GM18951 (cell line): ENCODE results near the gene COL27A1.
"Not testable (repeated sequence)": the region's sequence is repeated elsewhere in the genome, so short reads cannot be mapped to it uniquely, and the experiment has no call there.

ENCODE experiments used
- POLR2A ChIP-seq: IDR thresholded peaks from 4 replicates; pipeline ENCODE4 v1.6.1; 2011; ENCODE audit warnings: mild to moderate bottlenecking; ENCODE audit not compliant: insufficient read length, insufficient read depth; ENCODE audit errors: extremely low read depth
- in situ Hi-C: fragments of 300-500 bp; cut with MboI; formaldehyde crosslinking; loops from one replicate; pipeline ENCODE4 v1.12.0; 2022; ENCODE audit warnings: low sequenced_read_pairs, mixed read lengths, inconsistent platforms; ENCODE audit not compliant: unreplicated experiment

COL27A1 gene

DNA sequence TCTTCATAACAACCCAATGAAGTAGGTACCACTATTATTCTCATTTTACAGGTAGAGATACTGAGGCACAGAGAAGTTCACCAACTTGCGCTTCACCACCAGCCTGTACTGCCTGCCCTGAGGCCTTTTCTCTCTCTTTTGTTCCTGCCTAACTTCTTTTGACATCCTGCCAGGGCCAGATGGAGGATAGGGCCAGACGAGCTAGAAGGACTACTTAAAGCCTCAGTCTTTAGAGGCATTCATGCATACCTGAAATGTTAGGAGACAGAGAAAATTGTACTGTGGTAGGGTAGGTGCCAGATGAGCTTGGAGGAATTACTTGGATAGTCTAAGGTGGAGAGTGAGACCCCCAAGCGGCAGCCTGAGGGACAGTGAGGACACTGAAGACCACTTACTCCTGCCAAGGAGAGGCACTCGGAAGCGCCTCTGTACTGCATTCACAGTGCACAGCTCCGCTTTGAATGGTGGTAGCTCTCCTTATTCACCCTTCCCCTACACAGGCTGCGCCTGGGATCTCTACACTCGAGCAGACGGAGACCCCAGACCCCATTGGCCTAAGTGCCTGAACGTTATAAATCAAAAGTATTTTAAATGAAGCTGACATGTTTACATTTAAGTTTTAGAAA is 161.4 kb downstream of the COL27A1 start:
- in situ Hi-C loops = no loop called here
- TF ChIP-seq POLR2A = no peak

DNA sequence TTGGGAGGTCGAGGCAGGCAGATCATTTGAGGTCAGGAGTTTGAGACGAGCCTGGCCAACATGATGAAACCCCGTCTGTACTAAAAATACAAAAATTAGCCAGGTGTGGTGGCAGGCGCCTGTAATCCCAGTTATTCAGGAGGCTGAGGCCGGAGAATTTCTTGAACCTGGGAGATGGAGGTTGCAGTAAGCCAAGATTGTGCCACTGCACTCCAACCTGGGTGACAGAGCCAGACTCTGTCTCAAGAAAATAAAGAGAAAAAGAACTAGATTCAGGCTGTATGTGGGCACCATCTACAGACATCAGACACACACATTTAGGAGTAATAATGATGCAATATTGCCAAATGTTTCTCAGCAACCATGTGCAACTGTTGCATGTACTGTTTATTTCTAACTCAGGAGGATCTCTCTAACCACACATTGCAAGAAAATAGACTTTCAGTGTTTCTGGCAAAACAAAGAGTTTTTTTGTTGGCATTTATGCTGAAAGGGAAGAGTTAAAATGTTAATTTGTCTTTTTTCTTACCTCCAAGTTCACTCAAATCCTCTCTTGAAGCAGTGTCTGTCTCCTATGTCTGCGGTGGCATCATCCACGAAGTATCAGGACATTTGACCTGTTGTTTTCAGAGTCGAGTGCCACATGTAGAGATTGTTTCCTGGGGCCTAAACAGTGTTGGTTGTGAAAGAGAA is 162.5 kb downstream of the COL27A1 start:
- TF ChIP-seq POLR2A = no peak
- in situ Hi-C loops = no loop called here

DNA sequence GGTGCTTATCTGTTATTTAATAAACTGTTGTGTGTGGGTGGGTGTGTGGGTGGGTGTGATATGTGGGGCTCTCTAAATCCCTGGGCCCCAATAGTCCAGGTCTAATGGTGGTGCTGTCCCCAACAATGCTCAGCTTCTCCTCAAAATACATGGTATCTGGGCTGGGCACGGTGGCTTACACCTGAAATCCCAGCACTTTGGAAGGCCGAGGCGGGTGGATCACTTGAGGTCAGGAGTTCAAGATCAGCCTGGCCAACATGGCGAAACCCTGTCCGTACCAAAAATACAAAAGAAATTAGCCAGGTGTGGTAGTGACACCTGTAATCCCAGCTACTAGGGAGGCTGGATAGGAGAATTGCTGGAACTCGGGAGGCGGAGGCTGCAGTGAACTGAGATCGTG is 163.1 kb downstream of the COL27A1 start:
- TF ChIP-seq POLR2A = no peak
- in situ Hi-C loops = no loop called here

DNA sequence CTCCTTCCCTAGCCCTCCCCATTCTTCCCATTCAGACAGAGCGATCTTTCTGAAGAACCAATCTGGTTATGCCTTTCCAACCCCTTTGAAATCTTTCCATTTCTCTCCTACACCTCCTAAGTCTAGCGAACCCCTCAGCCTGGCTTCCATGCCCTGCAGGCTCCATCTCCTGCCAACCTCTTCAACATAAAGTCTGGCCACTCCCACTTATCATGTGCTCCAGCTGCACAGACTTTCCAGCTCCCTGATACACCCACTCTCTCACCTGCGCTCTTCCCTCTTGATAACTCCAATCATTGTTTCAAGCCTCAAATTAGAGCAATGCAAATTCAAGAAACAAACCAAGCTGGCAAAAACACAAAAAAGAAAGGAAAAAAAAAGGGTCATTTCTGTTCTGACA is 163.8 kb downstream of the COL27A1 start:
- in situ Hi-C loops = no loop called here
- TF ChIP-seq POLR2A = no peak

DNA sequence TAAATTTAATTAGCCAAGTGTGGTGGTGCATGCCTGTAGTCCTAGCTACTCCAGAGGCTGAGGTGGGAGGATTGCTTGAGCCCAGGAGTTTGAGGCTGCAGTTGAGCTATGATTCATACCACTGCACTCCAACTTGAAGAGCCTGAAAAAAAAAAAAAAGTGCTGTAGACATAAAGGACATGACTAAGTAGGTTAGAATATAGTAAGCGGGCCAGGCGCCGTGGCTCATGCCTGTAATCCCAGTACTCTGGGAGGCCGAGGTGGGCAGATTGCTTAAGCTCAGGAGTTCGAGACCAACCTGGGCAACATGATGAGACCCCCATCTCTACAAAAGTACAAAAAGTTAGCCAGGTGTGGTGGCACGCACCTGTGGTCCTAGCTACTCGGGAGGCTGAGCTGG is 165.4 kb downstream of the COL27A1 start:
- in situ Hi-C loops = not testable (repeated sequence)

DNA sequence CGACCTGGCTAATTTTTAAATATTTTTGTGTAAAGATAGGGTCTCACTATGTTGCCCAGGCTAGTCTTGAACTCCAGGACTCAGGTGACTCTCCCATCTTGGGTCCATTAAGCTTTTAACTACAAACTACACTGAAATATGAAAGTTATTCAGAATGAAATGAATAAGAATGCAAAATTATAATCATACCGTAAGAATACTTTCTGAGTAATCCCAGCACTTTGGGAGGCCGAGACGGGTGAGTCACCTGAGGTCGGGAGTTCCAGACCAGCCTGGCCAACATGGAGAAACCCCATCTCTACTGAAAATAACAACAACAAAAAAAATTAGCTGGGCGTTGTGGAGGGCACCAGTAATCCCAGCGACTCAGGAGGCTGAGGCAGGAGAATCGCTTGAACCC is 166.4 kb downstream of the COL27A1 start:
- no peak for TF ChIP-seq POLR2A
- in situ Hi-C loops = no loop called here

DNA sequence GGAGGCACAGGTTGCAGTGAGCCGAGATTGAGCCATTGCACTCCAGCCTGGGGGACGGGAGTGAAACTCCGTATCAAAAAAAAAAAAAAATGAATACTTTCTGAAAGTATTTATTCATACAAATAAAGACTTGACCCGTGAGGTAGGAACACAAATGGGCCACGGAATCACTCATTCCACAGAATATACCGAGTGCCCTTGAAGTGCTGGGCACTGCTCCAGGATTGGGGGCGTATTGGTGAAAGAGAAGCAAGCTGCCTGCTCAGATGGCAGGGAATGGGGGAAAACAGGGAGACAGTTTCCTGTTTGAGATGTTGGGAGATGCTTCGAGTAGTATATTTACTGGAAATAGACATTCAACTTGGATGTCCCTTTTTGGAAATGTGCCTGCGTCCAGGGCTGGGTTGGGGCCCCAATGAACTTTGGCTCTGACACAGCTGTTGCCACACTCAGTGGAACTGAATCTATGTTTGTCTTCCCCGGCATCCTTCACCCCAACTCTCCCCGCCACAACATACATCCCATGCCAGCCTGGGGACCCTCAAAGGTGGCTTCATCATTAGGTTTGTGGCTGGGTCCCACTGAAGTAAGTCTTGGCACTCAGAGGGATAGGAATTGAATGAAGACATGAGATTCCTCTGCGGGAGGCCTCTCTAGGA is 167.0 kb downstream of the COL27A1 start:
- in situ Hi-C loops = not testable (repeated sequence)

DNA sequence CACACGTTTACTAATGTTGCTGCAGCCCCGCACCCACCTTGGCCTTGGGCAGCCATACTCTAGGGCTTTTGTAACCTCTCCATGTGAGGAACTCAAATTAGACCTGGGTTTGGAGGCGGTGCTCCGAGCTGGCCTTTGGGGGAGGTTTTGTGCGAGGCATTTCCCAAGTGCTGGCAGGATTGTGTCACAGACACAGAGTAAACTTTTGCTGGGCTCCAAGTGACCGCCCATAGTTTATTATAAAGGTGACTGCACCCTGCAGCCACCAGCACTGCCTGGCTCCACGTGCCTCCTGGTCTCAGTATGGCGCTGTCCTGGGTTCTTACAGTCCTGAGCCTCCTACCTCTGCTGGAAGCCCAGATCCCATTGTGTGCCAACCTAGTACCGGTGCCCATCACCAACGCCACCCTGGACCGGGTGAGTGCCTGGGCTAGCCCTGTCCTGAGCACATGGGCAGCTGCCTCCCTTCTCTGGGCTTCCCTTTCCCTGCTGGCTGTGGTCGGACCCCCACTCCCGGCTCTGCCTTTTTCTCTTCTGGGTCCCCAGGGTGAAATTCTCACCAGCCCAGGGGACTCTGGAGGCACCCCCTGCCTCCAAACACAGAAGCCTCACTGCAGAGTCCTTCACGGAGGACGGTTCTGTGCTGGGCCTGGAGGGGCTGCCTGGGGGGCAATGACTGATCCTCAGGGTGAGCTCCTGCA is 167.6 kb downstream of the COL27A1 start, which contains the start of gene ORM1:
Gene ORM1 (plus strand): TSS at position 268 of the 701 bp plus-strand sequence. CDS start 36 bp downstream, at position 304.
- in situ Hi-C loops = not testable (repeated sequence)

DNA sequence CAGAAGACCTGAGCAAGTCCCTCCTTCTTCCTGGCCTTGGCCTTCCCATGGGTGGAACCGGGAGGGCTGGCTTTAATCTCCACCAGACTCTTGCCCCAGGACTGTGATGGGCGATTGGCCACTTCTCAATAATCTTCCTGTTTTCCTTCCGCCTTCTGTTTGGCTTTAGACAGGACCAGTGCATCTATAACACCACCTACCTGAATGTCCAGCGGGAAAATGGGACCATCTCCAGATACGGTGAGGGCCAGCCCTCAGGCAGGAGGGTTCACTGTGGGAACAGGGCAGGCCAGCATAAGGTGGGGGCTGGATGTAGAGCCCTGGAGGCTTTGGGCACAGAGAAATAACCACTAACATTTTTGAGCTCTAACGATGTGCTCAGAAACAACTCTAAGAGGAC is 168.5 kb downstream of the COL27A1 start:
- in situ Hi-C loops = not testable (repeated sequence)

DNA sequence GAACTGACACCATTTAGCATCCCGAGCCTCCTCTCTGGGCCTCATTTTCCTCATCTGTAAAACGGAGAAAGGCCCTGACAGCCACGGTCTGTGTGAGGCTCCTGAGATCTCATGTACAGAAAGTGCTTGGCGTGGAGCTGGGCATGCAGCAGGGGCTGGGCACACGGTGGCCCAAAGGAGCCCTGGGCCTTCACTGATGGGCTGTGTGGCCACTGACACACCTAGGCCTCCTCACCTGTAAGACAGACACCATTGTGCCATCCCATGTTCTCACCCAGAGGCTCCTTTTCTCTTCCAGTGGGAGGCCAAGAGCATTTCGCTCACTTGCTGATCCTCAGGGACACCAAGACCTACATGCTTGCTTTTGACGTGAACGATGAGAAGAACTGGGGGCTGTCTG is 169.2 kb downstream of the COL27A1 start:
- TF ChIP-seq POLR2A = no peak
- in situ Hi-C loops = no loop called here

DNA sequence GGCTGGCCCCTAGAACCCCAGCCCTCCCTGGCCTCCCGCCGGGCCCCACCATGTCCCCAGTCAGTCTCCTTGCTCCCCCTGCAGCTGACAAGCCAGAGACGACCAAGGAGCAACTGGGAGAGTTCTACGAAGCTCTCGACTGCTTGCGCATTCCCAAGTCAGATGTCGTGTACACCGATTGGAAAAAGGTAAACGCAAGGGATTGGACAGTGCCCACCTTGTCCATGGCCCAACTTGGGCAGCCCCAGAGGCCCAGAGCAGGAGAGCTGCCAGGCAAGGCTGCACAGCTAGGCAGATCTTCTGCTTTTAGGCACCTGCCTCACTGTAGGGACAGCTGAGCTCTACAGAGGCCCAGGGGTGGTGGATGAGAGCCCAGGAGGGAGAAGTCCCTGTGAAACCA is 169.6 kb downstream of the COL27A1 start:
- in situ Hi-C loops = not testable (repeated sequence)

DNA sequence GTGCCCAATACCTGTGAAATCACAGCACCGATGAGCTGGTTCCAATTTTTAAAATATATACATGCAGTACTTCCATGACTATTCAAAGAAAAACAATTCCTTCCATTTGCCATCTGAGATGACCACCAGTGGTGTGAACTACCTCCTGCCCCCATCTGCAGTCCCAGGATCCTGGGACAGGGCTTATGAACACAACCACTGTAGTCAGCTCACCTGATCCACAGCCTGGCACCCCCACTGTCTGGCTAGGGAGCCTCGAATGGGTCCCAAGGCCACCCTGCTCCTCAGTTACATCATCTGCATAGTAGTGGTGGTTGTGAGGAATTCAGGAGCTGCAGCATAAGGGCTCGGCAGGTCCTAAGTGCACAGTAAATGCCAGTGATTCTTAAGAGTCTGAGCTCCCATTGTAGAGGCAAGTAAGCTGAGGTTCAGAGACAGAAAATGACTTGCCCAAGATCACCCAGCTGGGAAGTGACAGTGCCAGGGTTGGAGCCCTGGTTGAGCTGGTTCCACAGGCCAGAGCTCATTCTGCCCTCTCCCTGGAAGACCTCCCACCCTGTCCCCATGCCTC is 170.4 kb downstream of the COL27A1 start:
- in situ Hi-C loops = not testable (repeated sequence)

DNA sequence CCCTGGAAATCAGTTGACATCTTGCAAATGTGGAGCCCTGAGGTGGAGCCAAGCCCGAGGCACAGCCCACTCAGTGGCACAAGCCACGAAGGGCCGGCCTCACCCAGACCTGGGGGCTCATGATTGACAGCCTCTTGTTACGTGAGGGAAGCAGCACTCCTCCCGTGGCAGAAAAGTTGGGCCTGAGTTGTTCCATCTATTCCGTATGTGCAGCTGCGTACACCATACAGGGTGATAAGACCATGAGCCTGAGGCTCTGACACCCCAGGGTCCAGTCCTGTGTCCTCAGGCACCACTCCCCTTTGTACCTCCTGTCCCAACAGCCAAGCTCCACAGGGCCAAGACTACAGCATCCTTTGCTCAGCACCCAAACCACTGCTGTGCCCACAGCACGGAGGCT is 172.4 kb downstream of the COL27A1 start:
- TF ChIP-seq POLR2A = no peak
- in situ Hi-C loops = no loop called here

DNA sequence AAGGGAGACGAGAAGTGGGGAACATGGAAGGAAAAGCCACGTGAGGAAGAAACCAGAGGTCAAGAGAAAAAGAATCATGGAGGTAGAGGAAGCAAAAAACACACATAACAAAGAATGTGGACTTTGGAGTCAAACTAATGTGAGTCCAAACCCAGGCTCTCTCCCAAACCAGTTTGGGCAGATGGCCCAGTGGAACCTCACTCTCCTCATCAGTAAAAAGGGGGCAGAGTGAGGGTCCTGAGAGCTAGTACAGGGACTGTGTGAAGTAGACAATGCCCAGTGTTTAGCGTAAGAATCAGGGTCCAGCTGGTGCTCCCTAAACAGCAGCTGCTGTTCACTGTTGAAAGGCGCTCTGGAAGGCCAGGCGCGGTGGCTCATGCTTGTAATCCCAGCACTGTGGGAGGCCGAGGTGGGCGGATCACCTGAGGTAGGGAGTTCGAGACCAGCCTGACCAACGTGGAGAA is 173.1 kb downstream of the COL27A1 start:
- in situ Hi-C loops = not testable (repeated sequence)

DNA sequence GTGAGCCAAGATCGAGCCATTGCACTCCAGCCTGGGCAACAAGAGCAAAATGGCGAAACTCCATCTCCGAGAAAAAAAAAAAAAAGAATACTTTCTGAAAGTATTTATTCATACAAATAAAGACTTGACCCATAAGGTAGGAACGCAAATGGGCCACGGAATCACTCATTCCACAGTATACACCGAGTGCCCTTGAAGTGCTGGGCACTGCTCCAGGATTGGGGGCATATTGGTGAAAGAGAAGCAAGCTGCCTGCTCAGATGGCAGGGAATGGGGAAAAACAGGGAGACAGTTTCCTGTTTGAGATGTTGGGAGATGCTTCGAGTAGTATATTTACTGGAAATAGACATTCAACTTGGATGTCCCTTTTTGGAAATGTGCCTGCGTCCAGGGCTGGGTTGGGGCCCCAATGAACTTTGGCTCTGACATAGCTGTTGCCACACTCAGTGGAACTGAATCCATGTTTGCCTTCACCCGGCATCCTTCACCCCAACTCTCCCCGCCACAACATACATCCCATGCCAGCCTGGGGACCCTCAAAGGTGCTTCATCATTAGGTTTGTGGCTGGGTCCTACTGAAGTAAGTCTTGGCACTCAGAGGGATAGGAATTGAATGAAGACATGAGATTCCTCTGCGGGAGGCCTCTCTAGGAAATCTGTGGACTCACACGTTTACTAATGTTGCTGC is 173.7 kb downstream of the COL27A1 start:
- in situ Hi-C loops = not testable (repeated sequence)

DNA sequence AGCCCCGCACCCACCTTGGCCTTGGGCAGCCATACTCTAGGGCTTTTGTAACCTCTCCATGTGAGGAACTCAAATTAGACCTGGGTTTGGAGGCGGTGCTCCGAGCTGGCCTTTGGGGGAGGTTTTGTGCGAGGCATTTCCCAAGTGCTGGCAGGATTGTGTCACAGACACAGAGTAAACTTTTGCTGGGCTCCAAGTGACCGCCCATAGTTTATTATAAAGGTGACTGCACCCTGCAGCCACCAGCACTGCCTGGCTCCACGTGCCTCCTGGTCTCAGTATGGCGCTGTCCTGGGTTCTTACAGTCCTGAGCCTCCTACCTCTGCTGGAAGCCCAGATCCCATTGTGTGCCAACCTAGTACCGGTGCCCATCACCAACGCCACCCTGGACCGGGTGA is 174.3 kb downstream of the COL27A1 start, which contains the start of gene ORM2:
Gene ORM2 (plus strand): TSS at position 245 of the 398 bp plus-strand sequence. CDS start 36 bp downstream, at position 281.
- in situ Hi-C loops = not testable (repeated sequence)
